WTC11 (cell line): Measurements from ENCODE around the gene LTBP1. TPM values are rescaled to one million over a fixed set of nuclear protein-coding genes. Genes with fewer than 3 reads are reported as not detected.
A peak's percentile ranks its signal among the peaks of the same experiment; 100 is the strongest.

Experiments
- ATAC-seq: fragments of 200-7000 bp; cut with Tn5 transposase; 2 replicates; pipeline ENCODE4 v1.10.0; 2021; ENCODE audit warnings: mild to moderate bottlenecking, moderate library complexity
- CTCF ChIA-PET: fragments of 300-600 bp; sonication (Branson Sonifier 250); formaldehyde crosslinking; loops from one replicate; lab custom pipeline; 2021; ENCODE audit warnings: antibody characterized with exemption; lab: Charles Lee
- POLR2A ChIA-PET: fragments of 350-600 bp; sonication (Branson Sonifier 250); formaldehyde crosslinking; loops from one replicate; lab custom pipeline; 2021; ENCODE audit warnings: antibody characterized with exemption; lab: Charles Lee
- DNase-seq: peaks from one replicate; pipeline ENCODE4 v3.0.0; 2021; ENCODE audit warnings: low spot score
- H3K27ac Mint-ChIP-seq: 2 replicates; pipeline ENCODE4 v1.8.0; 2021; ENCODE audit warnings: mixed read lengths
- H3K27me3 Mint-ChIP-seq: 2 replicates; pipeline ENCODE4 v1.8.0; 2021; ENCODE audit warnings: low read depth, mild to moderate bottlenecking, moderate library complexity, mixed read lengths
- H3K36me3 Mint-ChIP-seq: 2 replicates; pipeline ENCODE4 v1.8.0; 2021; ENCODE audit warnings: mixed read lengths
- H3K4me1 Mint-ChIP-seq: 2 replicates; pipeline ENCODE4 v1.8.0; 2022; ENCODE audit warnings: mixed read lengths
- H3K4me3 Mint-ChIP-seq: 2 replicates; pipeline ENCODE4 v1.8.0; 2021; ENCODE audit warnings: mild to moderate bottlenecking, moderate library complexity, mixed read lengths
- H3K9me3 Mint-ChIP-seq: 2 replicates; pipeline ENCODE4 v1.8.0; 2021; ENCODE audit warnings: mixed read lengths
- AR ChIP-seq: fragments of 250-450 bp; sonication (Bioruptor Pico); IDR thresholded peaks from 2 replicates; pipeline ENCODE4 v1.9.0; 2021; ENCODE audit warnings: mild to moderate bottlenecking
- E2F1 ChIP-seq: sonication (generic); formaldehyde crosslinking; IDR thresholded peaks from 2 replicates; pipeline ENCODE4 v1.8.0; 2022; ENCODE audit warnings: mild to moderate bottlenecking, missing genetic modification reagents
- ELF4 ChIP-seq: sonication (generic); formaldehyde crosslinking; IDR thresholded peaks from 2 replicates; pipeline ENCODE4 v1.8.1; 2022; ENCODE audit warnings: low read depth, mild to moderate bottlenecking, moderate library complexity, missing genetic modification reagents
- ERG ChIP-seq: fragments of 250-450 bp; sonication (Bioruptor Pico); IDR thresholded peaks from 2 replicates; pipeline ENCODE4 v1.8.0; 2021; ENCODE audit warnings: mild to moderate bottlenecking
- JUN ChIP-seq: sonication (generic); formaldehyde crosslinking; IDR thresholded peaks from 2 replicates; pipeline ENCODE4 v1.8.0; 2023; ENCODE audit warnings: mild to moderate bottlenecking, missing genetic modification reagents
- NFYB ChIP-seq: sonication (generic); formaldehyde crosslinking; conservative IDR thresholded peaks from 2 replicates; pipeline ENCODE4 v1.8.0; 2022; ENCODE audit warnings: low read depth, missing genetic modification reagents
- NR2C2 ChIP-seq: sonication (generic); formaldehyde crosslinking; IDR thresholded peaks from 2 replicates; pipeline ENCODE4 v1.8.0; 2022; ENCODE audit warnings: mild to moderate bottlenecking, missing genetic modification reagents
- RELA ChIP-seq: sonication (generic); formaldehyde crosslinking; IDR thresholded peaks from 2 replicates; pipeline ENCODE4 v1.8.1; 2022; ENCODE audit warnings: missing genetic modification reagents, mild to moderate bottlenecking, borderline replicate concordance
- TEAD4 ChIP-seq: sonication (generic); formaldehyde crosslinking; IDR thresholded peaks from 2 replicates; pipeline ENCODE4 v1.8.0; 2022; ENCODE audit warnings: mild to moderate bottlenecking, missing genetic modification reagents
- USF2 ChIP-seq: sonication (generic); formaldehyde crosslinking; IDR thresholded peaks from 2 replicates; pipeline ENCODE4 v1.8.1; 2023; ENCODE audit warnings: mild to moderate bottlenecking, missing genetic modification reagents, moderate library complexity
- ZNF232 ChIP-seq: sonication (generic); formaldehyde crosslinking; IDR thresholded peaks from 2 replicates; pipeline ENCODE4 v1.8.0; 2022; ENCODE audit warnings: mild to moderate bottlenecking, missing genetic modification reagents
- ZNF317 ChIP-seq: sonication (generic); formaldehyde crosslinking; IDR thresholded peaks from 2 replicates; pipeline ENCODE4 v1.8.1; 2023; ENCODE audit warnings: low read depth, mild to moderate bottlenecking, moderate library complexity, missing genetic modification reagents, borderline replicate concordance
- total RNA-seq: library from RNA; stranded (reverse); gene quantifications from 3 replicates; pipeline ENCODE4 v1.2.3, GENCODE V29; 2021
- TF ChIP-seq, protein P1 (sequence below): sonication (generic); formaldehyde crosslinking; IDR thresholded peaks from 2 replicates; pipeline ENCODE4 v1.8.1; 2023; ENCODE audit warnings: mild to moderate bottlenecking, missing genetic modification reagents, moderate library complexity
- TF ChIP-seq, protein P2 (sequence below): fragments of 250-450 bp; sonication (Bioruptor Pico); IDR thresholded peaks from 2 replicates; pipeline ENCODE4 v1.9.0; 2021; ENCODE audit warnings: mild to moderate bottlenecking, borderline replicate concordance
- TF ChIP-seq, protein P3 (sequence below): sonication (generic); formaldehyde crosslinking; IDR thresholded peaks from 2 replicates; pipeline ENCODE4 v1.8.0; 2023; ENCODE audit warnings: missing genetic modification reagents

The LTBP1 gene
- total RNA-seq, 1 experiment from 2014 or later = 33.6 TPM

- TF ChIP-seq JUN (no peak), AR (no peak), ELF4 (CRISPR knock-in tag) (no peak), RELA (CRISPR knock-in tag) (no peak), USF2 (CRISPR knock-in tag) (no peak), NR2C2 (CRISPR knock-in tag) (no peak), E2F1 (CRISPR knock-in tag) (no peak)
- Mint-ChIP-seq H3K4me1 (peaks cover 69% of the 10 kb centered on the region), H3K36me3 (no peaks in the 10 kb centered on the region), H3K9me3 (peaks cover 5% of the 10 kb centered on the region; the same call in 1 of the 2 replicates), H3K27me3 (no peaks in the 10 kb centered on the region), H3K4me3 (no peak overlapping the region), H3K27ac (peak overlapping the region; percentile 14; the same call in 1 of the 2 replicates)
- ChIA-PET POLR2A (no interaction called here), CTCF (interaction anchor here (0.9 kb wide), 1 partner anchor 107 kb away, joined by 3 read pairs; no protein-coding TSS in a partner anchor)
- ATAC-seq = no peak
- no peak for DNase-seq
These were observed 13.7 kb upstream of the LTBP1 start for GRCh38 chr2:32932825-32933755.

DNA sequence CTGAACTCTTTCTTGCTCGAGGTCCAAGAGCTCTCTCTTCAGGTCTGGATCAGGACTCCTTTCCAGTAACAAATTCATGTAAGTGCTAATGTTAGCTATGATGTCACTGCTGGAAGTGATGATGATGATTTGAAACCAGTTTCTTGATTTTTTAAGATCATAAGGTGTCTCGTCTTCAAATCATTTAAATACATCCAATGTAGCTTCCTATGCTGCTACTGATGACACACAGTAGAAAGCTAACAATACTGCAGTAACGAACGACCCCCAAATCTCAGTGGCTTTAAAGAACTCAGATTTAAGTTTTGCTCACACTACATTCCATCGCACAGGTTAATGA lies 13.0 kb upstream of the LTBP1 start:
- Mint-ChIP-seq H3K4me1 (peaks cover 75% of the 10 kb centered on the region), H3K27ac (no peak overlapping the region; the same call in 1 of the 2 replicates), H3K9me3 (0 out of 2 replicates have a peak, but pooled peaks cover 3% of the 10 kb centered on the region), H3K27me3 (no peaks in the 10 kb centered on the region), H3K4me3 (no peak overlapping the region), H3K36me3 (no peaks in the 10 kb centered on the region)
- ChIA-PET CTCF (interaction anchor here (0.9 kb wide), 1 partner anchor 107 kb away, joined by 3 read pairs; no protein-coding TSS in a partner anchor), POLR2A (no interaction called here)
- TF ChIP-seq, protein P1, sequence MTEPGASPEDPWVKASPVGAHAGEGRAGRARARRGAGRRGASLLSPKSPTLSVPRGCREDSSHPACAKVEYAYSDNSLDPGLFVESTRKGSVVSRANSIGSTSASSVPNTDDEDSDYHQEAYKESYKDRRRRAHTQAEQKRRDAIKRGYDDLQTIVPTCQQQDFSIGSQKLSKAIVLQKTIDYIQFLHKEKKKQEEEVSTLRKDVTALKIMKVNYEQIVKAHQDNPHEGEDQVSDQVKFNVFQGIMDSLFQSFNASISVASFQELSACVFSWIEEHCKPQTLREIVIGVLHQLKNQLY (CRISPR knock-in tag) = no peak
- no peak for TF ChIP-seq ERG (CRISPR knock-in tag)
- TF ChIP-seq, protein P2, sequence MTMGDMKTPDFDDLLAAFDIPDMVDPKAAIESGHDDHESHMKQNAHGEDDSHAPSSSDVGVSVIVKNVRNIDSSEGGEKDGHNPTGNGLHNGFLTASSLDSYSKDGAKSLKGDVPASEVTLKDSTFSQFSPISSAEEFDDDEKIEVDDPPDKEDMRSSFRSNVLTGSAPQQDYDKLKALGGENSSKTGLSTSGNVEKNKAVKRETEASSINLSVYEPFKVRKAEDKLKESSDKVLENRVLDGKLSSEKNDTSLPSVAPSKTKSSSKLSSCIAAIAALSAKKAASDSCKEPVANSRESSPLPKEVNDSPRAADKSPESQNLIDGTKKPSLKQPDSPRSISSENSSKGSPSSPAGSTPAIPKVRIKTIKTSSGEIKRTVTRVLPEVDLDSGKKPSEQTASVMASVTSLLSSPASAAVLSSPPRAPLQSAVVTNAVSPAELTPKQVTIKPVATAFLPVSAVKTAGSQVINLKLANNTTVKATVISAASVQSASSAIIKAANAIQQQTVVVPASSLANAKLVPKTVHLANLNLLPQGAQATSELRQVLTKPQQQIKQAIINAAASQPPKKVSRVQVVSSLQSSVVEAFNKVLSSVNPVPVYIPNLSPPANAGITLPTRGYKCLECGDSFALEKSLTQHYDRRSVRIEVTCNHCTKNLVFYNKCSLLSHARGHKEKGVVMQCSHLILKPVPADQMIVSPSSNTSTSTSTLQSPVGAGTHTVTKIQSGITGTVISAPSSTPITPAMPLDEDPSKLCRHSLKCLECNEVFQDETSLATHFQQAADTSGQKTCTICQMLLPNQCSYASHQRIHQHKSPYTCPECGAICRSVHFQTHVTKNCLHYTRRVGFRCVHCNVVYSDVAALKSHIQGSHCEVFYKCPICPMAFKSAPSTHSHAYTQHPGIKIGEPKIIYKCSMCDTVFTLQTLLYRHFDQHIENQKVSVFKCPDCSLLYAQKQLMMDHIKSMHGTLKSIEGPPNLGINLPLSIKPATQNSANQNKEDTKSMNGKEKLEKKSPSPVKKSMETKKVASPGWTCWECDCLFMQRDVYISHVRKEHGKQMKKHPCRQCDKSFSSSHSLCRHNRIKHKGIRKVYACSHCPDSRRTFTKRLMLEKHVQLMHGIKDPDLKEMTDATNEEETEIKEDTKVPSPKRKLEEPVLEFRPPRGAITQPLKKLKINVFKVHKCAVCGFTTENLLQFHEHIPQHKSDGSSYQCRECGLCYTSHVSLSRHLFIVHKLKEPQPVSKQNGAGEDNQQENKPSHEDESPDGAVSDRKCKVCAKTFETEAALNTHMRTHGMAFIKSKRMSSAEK = no peak
- TF ChIP-seq NFYB (CRISPR knock-in tag) = no peak
- TF ChIP-seq ZNF232 (CRISPR knock-in tag) = no peak
- TF ChIP-seq TEAD4 (CRISPR knock-in tag) = no peak
- TF ChIP-seq, protein P3, sequence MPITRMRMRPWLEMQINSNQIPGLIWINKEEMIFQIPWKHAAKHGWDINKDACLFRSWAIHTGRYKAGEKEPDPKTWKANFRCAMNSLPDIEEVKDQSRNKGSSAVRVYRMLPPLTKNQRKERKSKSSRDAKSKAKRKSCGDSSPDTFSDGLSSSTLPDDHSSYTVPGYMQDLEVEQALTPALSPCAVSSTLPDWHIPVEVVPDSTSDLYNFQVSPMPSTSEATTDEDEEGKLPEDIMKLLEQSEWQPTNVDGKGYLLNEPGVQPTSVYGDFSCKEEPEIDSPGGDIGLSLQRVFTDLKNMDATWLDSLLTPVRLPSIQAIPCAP (CRISPR knock-in tag) = no peak
- no peak for TF ChIP-seq ELF4 (CRISPR knock-in tag)
- TF ChIP-seq ZNF317 (CRISPR knock-in tag) = no peak
- DNase-seq = no peak
- ATAC-seq = no peak
